ENCODE data around the gene LINC01488.

Gene LINC01488

DNA sequence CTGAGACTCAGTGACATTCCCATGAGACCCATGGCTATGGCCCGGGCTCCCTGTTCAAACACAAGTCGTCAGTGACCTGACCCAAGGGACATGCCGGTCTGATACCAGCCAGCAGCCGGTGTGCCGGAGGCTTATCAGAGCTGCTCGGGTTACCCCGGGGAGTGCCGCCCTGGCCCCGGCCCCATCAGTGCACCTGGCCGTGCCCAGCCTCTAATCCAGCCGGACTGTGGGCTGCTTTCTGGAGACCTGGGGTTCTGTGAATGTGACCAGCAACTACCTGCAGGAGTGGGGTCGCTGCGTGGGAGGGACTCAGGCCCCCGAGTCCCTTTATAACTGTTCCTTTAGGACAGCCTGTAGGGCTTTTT lies 52.7 kb downstream of the LINC01488 start:
- no peak for DNase-seq

DNA sequence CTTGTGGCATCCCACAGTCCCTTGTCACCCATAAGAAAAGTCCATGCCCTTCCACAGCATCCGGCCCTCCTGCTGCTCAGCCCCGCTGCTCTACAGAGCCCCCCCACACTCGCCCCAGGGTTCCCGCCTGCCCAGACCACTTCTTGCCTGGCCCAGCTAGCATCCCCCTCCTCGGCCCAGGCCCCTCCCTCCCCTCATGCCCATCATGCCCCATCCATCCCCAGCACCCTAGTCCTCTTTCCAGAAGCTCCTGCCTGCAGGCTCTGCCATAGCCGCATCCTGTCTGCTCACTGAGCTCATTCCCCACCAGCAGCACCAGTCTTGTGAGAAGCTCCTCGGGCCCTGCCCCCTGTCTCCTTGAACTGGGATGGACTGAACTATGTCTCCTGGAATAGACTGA lies 54.4 kb downstream of the LINC01488 start:
- DNase-seq, result no peak

- DNase-seq, result no peak
These were observed 54.9 kb downstream of the LINC01488 start for GRCh38 chr11:69536406-69536805.

DNA sequence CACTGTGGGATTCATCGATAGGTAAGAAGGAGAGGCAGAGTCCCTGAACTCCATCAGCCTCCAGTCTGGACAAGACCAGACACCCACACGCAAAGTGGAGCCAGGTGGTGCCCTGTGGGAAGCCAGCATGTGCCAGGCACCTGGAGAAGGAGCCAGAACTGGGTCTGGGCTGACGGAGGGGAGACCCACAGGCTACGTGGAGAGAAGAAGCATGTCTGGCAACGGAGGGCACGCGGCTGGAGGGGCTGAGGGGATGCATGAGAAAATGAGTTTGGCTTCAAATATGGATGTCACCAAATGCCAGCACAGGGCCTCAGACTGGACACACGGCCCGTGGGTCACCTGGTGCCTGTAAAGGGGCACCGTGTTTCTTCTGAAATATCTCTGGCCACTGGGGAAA lies 55.7 kb downstream of the LINC01488 start:
- DNase-seq, result no peak

DNA sequence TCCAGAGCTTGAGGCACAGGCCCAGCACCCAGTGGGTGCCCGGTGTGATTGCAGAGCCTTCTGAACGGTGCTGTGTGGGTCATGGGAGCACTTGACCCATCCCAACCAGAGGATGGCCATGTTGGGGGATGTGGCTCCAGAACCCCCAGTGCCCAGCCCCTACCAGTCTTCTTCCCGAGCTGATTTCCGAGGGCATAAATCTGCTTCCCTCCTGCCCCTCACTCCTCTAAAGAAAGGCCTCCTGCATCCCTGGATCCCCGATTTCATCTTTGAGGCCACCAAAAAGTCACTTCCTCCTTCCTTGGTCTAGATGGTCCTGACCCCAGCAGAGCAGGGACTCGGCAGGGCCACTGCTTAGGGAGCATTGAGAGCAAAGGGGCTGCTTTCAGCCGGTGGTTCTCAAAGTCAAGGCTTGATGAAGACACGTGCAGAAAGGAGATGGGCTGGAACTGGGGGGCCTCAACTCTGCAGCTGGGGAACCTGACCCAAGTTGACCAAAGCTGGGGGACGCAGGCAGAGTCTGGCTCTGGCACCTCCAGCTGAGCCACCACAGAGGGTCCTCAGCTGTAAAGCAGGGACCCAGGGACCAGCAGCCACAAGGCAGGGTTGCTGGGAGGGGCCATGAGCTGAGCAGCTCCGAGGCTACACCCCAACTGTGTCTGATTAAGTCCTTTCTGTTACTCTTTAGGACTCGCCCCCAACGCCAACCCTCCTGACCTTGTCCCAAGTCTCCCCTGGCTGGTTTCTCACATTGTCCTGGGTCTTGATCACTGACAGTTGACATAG lies 56.6 kb downstream of the LINC01488 start:
- no peak for DNase-seq

- no peak for DNase-seq
These were observed 57.4 kb downstream of the LINC01488 start for GRCh38 chr11:69538854-69539253.

- DNase-seq, result no peak
These were observed 58.1 kb downstream of the LINC01488 start for GRCh38 chr11:69539416-69540117.

DNA sequence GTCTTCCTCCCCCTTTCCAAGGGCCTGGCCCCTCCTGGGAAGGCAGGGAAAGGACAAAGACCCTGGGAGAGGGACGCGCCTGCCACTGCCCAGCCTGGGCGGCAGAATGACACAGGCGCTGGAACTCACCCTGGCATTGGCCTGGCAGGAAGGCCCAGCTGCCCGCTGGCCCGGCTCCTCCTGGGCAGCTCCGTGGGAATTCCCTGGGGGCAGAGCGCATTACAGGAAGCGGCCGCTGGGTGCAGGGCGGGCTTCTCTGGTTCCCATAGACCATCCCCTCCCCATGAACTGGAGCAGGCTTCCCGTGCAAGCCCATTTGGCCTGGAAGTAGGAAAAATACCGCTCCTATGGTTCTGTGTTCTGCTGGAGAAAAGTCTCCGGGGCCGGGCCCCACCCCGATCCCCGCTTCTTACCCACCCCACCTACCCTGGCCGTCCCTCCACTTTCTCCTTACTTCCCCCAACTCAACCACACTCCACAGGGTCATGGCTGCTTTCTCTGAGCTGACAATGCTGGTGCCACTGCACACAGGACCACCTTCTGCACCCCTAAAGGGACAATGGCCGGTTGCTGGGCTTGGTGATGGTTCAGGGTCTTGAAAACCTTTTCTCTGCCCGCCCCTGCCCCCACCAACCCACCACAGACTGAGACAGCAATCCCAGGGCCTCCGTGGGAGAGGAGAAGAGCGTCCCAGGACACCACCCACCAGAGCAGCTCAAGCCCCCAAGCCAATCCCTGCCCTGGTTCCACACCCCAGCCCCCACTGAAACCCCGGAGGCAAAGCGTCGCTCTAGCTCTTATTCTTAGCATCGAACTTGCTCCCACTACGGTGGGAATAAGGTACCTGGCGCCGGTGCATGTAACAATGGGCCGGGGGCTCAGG lies 58.9 kb downstream of the LINC01488 start:
- DNase-seq, result no peak

DNA sequence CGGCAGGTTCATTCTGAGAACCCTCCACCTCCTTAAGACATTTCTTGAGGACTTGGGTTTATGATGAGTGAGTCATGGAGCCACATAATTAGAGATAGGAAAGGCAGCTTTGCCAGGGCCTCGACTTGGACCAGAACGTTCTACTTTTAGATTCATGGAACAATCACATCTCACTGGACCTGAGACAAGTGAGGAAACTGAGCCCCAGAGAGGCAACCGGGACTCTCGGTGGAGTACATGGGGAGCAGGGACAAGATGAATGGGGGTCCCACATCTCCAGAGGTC lies 59.5 kb downstream of the LINC01488 start:
- DNase-seq, result no peak

DNA sequence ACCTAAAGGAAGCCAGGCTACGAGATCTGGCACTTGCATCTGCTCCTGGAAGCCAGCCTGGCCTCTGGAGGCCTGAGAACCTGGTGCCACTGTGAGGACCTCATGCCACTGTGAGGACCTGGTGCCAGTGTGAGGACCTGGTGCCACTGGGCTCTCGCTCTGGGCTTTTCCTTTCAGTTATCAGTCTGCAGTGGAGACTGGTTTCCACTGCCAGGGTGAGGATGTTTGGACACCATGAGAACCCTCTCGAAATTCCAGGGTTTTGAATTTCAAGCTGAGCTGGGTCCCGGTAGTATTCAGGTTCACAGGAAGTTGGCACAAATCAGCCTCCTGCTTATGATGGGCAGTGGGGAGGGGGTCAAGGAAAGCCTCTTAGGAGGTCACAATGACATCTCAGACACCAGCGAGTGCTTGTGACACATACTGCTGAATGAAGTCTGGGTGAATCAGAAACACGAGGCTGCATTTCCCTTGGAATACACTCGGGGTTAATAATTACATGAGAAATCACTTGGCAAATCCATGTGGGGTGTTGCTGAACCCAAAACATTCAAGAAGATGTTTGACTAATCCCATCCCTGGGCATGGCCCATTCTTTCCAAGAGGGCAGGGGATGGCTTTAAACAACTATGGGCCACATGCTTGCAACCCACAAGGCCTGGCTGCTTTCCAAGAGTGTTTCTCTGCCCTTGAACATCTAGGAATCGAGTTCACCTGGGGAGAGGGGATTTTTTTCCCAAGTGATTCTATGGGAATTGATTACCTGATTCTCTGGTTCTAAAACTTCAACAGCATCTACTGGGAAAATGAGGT lies 60.2 kb downstream of the LINC01488 start:
- DNase-seq, result no peak

DNA sequence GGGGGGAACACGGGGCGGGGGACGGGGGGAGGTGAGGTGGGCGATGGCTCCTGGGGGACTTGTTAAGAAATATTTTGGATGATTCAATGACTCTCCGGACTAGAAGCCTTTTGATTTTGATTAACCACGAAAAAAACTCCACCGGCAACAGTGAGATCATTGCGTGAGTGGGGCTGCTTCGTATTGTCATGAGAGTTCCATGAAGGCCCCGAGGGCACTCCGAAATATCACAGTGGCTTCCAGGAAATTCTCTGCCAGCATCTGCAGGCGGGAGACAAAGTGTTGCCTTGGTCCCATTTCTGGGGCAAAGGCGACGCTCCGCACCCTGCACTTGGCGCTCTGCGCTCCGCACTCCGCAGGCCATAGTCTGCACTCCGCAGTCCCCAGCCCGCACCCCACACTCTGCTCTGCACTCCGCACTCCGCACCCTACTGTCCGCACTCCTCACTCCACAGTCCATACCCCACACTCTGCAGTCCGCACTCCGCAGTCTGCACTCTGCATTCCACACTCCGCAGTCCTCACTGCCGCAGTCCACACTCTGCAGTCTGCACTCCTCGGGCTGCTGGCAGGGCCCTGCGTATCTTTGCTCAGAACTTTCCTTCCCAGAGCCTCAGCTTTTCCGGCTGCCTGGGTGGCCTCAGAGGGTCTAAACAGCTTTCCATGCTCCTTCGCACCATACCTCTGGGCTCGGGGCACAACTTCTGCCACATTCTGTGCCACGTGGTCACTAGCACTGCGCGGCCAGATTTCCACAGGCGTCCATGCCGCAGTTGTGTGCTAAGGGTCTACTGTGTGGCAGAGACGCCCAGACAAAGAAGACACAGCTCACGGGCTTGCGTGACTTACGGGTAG lies 61.1 kb downstream of the LINC01488 start:
- no peak for DNase-seq
